Skeletal muscle cell (primary cell): ENCODE data around the gene CXCL3.
A peak's percentile ranks its signal among the peaks of the same experiment; 100 is the strongest.

ENCODE experiments used
- DNase-seq: peaks from one replicate; pipeline ENCODE4 v3.0.0-alpha.2; 2010; ENCODE audit warnings: low read depth
- H3K4me3 ChIP-seq: 2 replicates; pipeline ENCODE4 v1.5.1; 2011; ENCODE audit warnings: low read depth, mild to moderate bottlenecking, control low read depth, low read length, moderate library complexity

The CXCL3 gene

GRCh38 chr4:74021601-74022000 is 16.9 kb downstream of the CXCL3 start:
- DNase-seq = no peak
- H3K4me3 ChIP-seq = no peak overlapping the region

GRCh38 chr4:74018771-74019170 is 19.7 kb downstream of the CXCL3 start:
- DNase-seq = no peak
- no peak overlapping the region for H3K4me3 ChIP-seq

GRCh38 chr4:74018116-74018515 is 20.4 kb downstream of the CXCL3 start:
- H3K4me3 ChIP-seq = no peak overlapping the region
- DNase-seq = no peak

GRCh38 chr4:74016068-74016467 is 22.4 kb downstream of the CXCL3 start:
- H3K4me3 ChIP-seq = no peak overlapping the region
- no peak for DNase-seq

- H3K4me3 ChIP-seq = no peak overlapping the region
- DNase-seq = no peak
These were observed 23.2 kb downstream of the CXCL3 start for GRCh38 chr4:74015126-74015780.

GRCh38 chr4:74014332-74014731 is 24.2 kb downstream of the CXCL3 start:
- no peak for DNase-seq

GRCh38 chr4:74013264-74013663 is 25.2 kb downstream of the CXCL3 start:
- no peak for DNase-seq
- H3K4me3 ChIP-seq = no peak overlapping the region

More at GRCh38 chr4:74014332-74014731, 24.2 kb downstream of the CXCL3 start:
- no peak overlapping the region for H3K4me3 ChIP-seq

- no peak for DNase-seq
- no peak overlapping the region for H3K4me3 ChIP-seq
These were observed 26.4 kb downstream of the CXCL3 start for GRCh38 chr4:74012130-74012529.

GRCh38 chr4:74009307-74009706 is 29.2 kb downstream of the CXCL3 start:
- DNase-seq = no peak
- no peak overlapping the region for H3K4me3 ChIP-seq

- no peak overlapping the region for H3K4me3 ChIP-seq
- peak; percentile 75 for DNase-seq
These were observed 32.4 kb downstream of the CXCL3 start for GRCh38 chr4:74006009-74006476.

- no peak overlapping the region for H3K4me3 ChIP-seq
- DNase-seq = no peak
These were observed 33.0 kb downstream of the CXCL3 start for GRCh38 chr4:74005528-74005927.

GRCh38 chr4:74004668-74005067 is 33.8 kb downstream of the CXCL3 start:
- DNase-seq = no peak
- H3K4me3 ChIP-seq = no peak overlapping the region

GRCh38 chr4:74000301-74000700 is 38.2 kb downstream of the CXCL3 start:
- no peak for DNase-seq
- no peak overlapping the region for H3K4me3 ChIP-seq

GRCh38 chr4:73998040-73999011 is 40.2 kb downstream of the CXCL3 start, which contains the start of gene CXCL5:
Gene CXCL5, minus strand, starts transcription at chr4:73998677. Its CDS starts 96 bp downstream, at chr4:73998581.
- DNase-seq = peak; percentile 58
- H3K4me3 ChIP-seq = peak within 1 kb of the TSS; percentile 46

- DNase-seq = no peak
- no peak overlapping the region for H3K4me3 ChIP-seq
These were observed 46.4 kb downstream of the CXCL3 start for GRCh38 chr4:73992050-73992449.

GRCh38 chr4:73991742-73992000 is 46.8 kb downstream of the CXCL3 start:
- no peak for DNase-seq
- no peak overlapping the region for H3K4me3 ChIP-seq

- no peak for DNase-seq
- H3K4me3 ChIP-seq = no peak overlapping the region
These were observed 47.3 kb downstream of the CXCL3 start for GRCh38 chr4:73990988-73991741.

- no peak for DNase-seq
- no peak overlapping the region for H3K4me3 ChIP-seq
These were observed 48.6 kb downstream of the CXCL3 start for GRCh38 chr4:73989928-73990327.

GRCh38 chr4:73989031-73989430 is 49.5 kb downstream of the CXCL3 start:
- no peak for DNase-seq
- H3K4me3 ChIP-seq = no peak overlapping the region

GRCh38 chr4:73988061-73988460 is 50.4 kb downstream of the CXCL3 start, which contains the start of gene PPBP:
Gene PPBP, minus strand, starts transcription at chr4:73988190. Its CDS starts 87 bp downstream, at chr4:73988103.
- DNase-seq = no peak
- no peak within 1 kb of the TSS for H3K4me3 ChIP-seq
